Measurements from ENCODE around the gene SLC35C1. TPM values are rescaled to one million over a fixed set of nuclear protein-coding genes. Genes with fewer than 3 reads are reported as not detected.

Gene SLC35C1
- total RNA-seq, 1 experiment from 2014 or later = 10.4 TPM

DNA sequence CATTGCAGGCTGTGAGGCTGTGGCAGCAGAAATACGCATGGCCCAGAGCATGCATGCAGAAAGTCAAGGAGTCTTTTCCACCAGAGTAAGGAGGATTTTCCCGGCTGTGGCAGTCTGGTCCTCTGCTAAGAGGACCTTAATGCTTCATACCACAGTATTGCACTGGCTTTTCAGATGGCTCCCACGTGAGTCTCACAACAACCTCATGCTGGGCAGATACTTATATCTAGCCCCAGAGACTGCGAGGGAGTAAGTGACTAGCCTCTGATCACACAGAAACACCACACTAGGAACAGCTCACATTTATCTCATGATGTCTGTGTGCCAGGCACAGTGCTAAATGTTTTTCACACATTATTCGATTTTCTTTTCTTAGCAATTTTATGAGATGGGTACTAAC lies 50.4 kb downstream of the SLC35C1 start (continued):
- TF ChIP-seq, protein P1, sequence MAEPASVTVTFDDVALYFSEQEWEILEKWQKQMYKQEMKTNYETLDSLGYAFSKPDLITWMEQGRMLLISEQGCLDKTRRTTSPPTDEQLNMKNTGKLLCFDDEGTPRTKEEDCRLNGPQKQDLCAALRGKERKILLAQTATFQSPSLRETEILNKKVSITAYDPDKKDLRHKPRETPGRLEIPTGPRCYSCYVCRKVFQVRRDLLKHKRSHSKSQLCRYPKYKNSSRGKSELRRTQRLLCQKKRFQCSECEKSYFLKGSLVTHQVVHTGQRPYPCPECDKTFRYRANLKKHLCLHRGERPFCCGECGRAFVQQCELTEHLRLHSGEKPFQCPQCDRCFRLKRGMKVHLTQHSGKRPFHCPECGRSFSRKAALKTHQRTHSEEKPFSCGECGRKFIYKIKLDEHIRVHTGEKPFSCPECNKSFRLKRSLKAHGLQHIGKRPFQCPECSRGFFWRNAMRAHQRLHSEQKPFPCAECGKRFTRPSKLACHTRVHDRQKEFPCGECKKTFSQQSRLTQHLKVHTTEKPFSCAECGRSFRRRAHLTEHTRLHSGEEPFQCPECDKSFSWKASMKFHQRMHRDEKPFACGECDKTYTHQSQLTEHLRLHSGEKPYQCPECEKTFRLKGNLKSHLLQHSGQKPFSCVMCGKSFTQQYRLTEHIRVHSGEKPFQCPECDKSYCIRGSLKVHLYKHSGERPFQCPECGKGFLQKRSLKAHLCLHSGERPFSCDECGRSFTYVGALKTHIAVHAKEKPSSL (CRISPR knock-in tag; conservative IDR thresholded peaks at IDR 0.05) = no peak
- TF ChIP-seq, protein P2, sequence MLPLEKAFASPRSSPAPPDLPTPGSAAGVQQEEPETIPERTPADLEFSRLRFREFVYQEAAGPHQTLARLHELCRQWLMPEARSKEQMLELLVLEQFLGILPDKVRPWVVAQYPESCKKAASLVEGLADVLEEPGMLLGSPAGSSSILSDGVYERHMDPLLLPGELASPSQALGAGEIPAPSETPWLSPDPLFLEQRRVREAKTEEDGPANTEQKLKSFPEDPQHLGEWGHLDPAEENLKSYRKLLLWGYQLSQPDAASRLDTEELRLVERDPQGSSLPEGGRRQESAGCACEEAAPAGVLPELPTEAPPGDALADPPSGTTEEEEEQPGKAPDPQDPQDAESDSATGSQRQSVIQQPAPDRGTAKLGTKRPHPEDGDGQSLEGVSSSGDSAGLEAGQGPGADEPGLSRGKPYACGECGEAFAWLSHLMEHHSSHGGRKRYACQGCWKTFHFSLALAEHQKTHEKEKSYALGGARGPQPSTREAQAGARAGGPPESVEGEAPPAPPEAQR (CRISPR knock-in tag; IDR thresholded peaks at IDR 0.05) = no peak
- TF ChIP-seq, protein P3, sequence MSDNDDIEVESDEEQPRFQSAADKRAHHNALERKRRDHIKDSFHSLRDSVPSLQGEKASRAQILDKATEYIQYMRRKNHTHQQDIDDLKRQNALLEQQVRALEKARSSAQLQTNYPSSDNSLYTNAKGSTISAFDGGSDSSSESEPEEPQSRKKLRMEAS (CRISPR knock-in tag; IDR thresholded peaks at IDR 0.05) = no peak

DNA sequence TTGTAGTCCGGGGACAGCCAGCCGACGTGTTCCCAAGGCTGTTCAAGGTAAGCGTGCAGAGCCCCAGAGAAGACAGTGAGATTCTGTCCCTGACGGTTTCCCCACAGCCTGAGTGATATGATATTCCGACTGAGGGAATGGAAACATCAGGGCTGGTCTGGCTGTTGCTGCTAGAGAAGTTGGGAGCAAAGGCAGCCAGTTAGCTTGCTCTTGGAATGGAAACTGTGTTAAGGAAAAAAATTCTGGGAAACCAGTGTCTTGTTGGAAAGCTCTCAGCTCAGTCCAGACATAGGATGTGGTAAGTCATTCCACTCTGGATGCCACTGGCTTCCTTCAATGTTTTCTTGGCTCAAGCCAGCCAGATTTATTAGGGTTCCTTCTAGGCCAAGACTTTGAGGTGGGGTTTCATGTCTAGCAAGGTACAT lies 51.1 kb downstream of the SLC35C1 start:
- Mint-ChIP-seq H3K27me3 (ENCODE audit: low read depth) (no peaks in the 10 kb centered on the region; the same call in 1 of the 2 replicates), H3K9me3 (no peaks in the 10 kb centered on the region), H3K4me1 (peaks cover 55% of the 10 kb centered on the region), H3K27ac (no peak overlapping the region), H3K4me3 (no peak overlapping the region), H3K36me3 (peaks cover 3% of the 10 kb centered on the region)
- DNase-seq (ENCODE audit: low spot score) (no peak), ATAC-seq (no peak)
- POLR2A ChIA-PET = no interaction called here
- TF ChIP-seq, protein P4, sequence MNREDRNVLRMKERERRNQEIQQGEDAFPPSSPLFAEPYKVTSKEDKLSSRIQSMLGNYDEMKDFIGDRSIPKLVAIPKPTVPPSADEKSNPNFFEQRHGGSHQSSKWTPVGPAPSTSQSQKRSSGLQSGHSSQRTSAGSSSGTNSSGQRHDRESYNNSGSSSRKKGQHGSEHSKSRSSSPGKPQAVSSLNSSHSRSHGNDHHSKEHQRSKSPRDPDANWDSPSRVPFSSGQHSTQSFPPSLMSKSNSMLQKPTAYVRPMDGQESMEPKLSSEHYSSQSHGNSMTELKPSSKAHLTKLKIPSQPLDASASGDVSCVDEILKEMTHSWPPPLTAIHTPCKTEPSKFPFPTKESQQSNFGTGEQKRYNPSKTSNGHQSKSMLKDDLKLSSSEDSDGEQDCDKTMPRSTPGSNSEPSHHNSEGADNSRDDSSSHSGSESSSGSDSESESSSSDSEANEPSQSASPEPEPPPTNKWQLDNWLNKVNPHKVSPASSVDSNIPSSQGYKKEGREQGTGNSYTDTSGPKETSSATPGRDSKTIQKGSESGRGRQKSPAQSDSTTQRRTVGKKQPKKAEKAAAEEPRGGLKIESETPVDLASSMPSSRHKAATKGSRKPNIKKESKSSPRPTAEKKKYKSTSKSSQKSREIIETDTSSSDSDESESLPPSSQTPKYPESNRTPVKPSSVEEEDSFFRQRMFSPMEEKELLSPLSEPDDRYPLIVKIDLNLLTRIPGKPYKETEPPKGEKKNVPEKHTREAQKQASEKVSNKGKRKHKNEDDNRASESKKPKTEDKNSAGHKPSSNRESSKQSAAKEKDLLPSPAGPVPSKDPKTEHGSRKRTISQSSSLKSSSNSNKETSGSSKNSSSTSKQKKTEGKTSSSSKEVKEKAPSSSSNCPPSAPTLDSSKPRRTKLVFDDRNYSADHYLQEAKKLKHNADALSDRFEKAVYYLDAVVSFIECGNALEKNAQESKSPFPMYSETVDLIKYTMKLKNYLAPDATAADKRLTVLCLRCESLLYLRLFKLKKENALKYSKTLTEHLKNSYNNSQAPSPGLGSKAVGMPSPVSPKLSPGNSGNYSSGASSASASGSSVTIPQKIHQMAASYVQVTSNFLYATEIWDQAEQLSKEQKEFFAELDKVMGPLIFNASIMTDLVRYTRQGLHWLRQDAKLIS (CRISPR knock-in tag; IDR thresholded peaks at IDR 0.05; ENCODE audit: borderline replicate concordance) = no peak
- TF ChIP-seq, protein P5, sequence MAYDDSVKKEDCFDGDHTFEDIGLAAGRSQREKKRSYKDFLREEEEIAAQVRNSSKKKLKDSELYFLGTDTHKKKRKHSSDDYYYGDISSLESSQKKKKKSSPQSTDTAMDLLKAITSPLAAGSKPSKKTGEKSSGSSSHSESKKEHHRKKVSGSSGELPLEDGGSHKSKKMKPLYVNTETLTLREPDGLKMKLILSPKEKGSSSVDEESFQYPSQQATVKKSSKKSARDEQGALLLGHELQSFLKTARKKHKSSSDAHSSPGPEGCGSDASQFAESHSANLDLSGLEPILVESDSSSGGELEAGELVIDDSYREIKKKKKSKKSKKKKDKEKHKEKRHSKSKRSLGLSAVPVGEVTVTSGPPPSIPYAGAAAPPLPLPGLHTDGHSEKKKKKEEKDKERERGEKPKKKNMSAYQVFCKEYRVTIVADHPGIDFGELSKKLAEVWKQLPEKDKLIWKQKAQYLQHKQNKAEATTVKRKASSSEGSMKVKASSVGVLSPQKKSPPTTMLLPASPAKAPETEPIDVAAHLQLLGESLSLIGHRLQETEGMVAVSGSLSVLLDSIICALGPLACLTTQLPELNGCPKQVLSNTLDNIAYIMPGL (CRISPR knock-in tag; IDR thresholded peaks at IDR 0.05) = no peak
- TF ChIP-seq ETV6 (CRISPR knock-in tag; IDR thresholded peaks at IDR 0.05) (no peak), NR3C1 (CRISPR knock-in tag; conservative IDR thresholded peaks at IDR 0.05; ENCODE audit: low read depth) (no peak), NFATC4 (CRISPR knock-in tag; IDR thresholded peaks at IDR 0.05) (no peak), ZNF219 (CRISPR knock-in tag; IDR thresholded peaks at IDR 0.05; ENCODE audit: borderline replicate concordance) (no peak), FOXJ3 (CRISPR knock-in tag; IDR thresholded peaks at IDR 0.05; ENCODE audit: borderline replicate concordance) (no peak)
- TF ChIP-seq, protein P6, sequence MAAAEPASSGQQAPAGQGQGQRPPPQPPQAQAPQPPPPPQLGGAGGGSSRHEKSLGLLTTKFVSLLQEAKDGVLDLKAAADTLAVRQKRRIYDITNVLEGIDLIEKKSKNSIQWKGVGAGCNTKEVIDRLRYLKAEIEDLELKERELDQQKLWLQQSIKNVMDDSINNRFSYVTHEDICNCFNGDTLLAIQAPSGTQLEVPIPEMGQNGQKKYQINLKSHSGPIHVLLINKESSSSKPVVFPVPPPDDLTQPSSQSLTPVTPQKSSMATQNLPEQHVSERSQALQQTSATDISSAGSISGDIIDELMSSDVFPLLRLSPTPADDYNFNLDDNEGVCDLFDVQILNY (CRISPR knock-in tag; IDR thresholded peaks at IDR 0.05) = no peak
- TF ChIP-seq, protein P7, sequence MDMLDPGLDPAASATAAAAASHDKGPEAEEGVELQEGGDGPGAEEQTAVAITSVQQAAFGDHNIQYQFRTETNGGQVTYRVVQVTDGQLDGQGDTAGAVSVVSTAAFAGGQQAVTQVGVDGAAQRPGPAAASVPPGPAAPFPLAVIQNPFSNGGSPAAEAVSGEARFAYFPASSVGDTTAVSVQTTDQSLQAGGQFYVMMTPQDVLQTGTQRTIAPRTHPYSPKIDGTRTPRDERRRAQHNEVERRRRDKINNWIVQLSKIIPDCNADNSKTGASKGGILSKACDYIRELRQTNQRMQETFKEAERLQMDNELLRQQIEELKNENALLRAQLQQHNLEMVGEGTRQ (CRISPR knock-in tag; IDR thresholded peaks at IDR 0.05) = no peak
- TF ChIP-seq, protein P8, sequence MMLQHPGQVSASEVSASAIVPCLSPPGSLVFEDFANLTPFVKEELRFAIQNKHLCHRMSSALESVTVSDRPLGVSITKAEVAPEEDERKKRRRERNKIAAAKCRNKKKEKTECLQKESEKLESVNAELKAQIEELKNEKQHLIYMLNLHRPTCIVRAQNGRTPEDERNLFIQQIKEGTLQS (CRISPR knock-in tag; conservative IDR thresholded peaks at IDR 0.05) = no peak
- CTCF ChIA-PET = interaction anchor here (1.5 to 1.6 kb wide), 2 partner anchors 17 to 151 kb away, joined by 4 to 8 read pairs; no protein-coding TSS in a partner anchor

All from WTC11 (cell line).